Measurements from ENCODE around the gene ENTPD7. TPM values are rescaled to one million over a fixed set of nuclear protein-coding genes. Genes with fewer than 3 reads are reported as not detected.

The ENTPD7 gene, protein sequence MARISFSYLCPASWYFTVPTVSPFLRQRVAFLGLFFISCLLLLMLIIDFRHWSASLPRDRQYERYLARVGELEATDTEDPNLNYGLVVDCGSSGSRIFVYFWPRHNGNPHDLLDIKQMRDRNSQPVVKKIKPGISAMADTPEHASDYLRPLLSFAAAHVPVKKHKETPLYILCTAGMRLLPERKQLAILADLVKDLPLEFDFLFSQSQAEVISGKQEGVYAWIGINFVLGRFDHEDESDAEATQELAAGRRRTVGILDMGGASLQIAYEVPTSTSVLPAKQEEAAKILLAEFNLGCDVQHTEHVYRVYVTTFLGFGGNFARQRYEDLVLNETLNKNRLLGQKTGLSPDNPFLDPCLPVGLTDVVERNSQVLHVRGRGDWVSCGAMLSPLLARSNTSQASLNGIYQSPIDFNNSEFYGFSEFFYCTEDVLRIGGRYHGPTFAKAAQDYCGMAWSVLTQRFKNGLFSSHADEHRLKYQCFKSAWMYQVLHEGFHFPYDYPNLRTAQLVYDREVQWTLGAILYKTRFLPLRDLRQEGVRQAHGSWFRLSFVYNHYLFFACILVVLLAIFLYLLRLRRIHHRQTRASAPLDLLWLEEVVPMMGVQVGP
- polyA plus RNA-seq (4.1 and 4.7 TPM in 2 replicates), polyA minus RNA-seq (15.8 and 16.4 TPM in 2 replicates)

DNA sequence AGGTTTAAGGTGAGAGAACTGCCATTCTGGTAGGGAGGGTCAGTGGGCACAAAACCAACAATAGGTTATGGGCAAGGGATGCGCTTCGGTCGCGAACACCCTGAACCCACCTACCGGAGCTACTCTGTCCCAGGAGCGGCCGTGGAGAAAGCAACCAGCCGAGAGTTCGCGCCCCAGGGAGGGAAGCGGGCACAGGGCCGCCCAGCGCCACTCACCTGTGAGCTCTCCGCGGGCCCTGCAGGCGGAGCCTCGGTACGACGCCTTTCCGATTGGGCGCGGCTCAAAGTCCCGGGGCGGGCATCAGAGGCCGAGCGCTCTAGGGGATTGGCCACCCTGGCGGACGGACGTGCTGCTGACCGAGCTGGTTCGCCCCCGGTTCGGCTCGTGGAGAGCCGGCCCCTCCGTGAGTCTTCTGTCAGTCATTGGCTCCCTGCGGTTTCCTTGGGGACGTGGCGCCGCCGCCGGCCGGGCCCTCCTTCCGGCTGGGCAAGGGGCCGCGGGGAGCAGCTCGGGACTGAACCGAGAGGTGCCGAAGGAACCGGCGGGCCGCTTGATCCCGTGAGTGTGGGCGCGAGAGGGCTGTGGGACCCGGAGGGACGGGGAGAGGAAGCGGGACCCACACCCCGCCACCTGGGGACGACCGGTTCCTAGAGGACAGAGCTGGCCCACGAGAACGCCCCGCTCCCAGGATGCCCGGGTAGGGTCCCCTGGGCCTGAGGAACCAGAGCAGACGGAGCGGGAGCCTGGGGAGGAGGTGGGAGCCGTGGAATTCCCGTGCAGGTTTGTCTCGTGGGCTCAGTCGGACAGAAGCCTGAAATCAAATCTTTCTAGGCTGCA is at the start of gene ENTPD7:
Gene ENTPD7, plus strand, starts transcription at position 479 of the 837 bp plus-strand sequence. CDS start 448 bp downstream, outside the sequence.
- Histone ChIP-seq H3F3A (ENCODE audit: insufficient read depth, low read length, poor library complexity, severe bottlenecking) (no peaks in the 10 kb centered on the region), H3K27ac (ENCODE audit: low read length) (peak within 1 kb of the TSS; percentile 49), H3K27me3 (ENCODE audit: insufficient read depth, low read depth, low read length) (no peaks in the 10 kb centered on the region), H3K79me2 (replicated peaks; ENCODE audit: insufficient read depth, low read length) (no peaks in the 10 kb centered on the region), H3K4me3 (ENCODE audit: low read length) (peak within 1 kb of the TSS; percentile 96), H3K9me3 (ENCODE audit: low read length) (no peaks in the 10 kb centered on the region), H3K4me2 (ENCODE audit: low read length) (peak within 1 kb of the TSS; percentile 92), H3K36me3 (ENCODE audit: insufficient read depth, low read length) (no peaks in the 10 kb centered on the region), H3K9me2 (ENCODE audit: insufficient read depth, low read length) (no peaks in the 10 kb centered on the region), H2AFZ (ENCODE audit: low read depth, low read length) (peak within 1 kb of the TSS; percentile 84), H4K20me1 (ENCODE audit: insufficient read depth) (no peaks in the 10 kb centered on the region), H3K9ac (ENCODE audit: low read length) (peak within 1 kb of the TSS; percentile 74)
- TF ChIP-seq, protein P1, sequence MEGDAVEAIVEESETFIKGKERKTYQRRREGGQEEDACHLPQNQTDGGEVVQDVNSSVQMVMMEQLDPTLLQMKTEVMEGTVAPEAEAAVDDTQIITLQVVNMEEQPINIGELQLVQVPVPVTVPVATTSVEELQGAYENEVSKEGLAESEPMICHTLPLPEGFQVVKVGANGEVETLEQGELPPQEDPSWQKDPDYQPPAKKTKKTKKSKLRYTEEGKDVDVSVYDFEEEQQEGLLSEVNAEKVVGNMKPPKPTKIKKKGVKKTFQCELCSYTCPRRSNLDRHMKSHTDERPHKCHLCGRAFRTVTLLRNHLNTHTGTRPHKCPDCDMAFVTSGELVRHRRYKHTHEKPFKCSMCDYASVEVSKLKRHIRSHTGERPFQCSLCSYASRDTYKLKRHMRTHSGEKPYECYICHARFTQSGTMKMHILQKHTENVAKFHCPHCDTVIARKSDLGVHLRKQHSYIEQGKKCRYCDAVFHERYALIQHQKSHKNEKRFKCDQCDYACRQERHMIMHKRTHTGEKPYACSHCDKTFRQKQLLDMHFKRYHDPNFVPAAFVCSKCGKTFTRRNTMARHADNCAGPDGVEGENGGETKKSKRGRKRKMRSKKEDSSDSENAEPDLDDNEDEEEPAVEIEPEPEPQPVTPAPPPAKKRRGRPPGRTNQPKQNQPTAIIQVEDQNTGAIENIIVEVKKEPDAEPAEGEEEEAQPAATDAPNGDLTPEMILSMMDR (IDR thresholded peaks at IDR 0.05; ENCODE audit: poor library complexity, severe bottlenecking), result peak; percentile 49
- TF ChIP-seq POLR2AphosphoS5 (IDR thresholded peaks at IDR 0.05) (peak; percentile 65), SMC3 (conservative IDR thresholded peaks at IDR 0.05; ENCODE audit: poor library complexity) (no peak), TAF1 (IDR thresholded peaks at IDR 0.05; ENCODE audit: low read depth) (no peak), MXI1 (conservative IDR thresholded peaks at IDR 0.05; ENCODE audit: poor library complexity, severe bottlenecking) (peak; percentile 69), EZH2 (IDR thresholded peaks at IDR 0.05; ENCODE audit: borderline replicate concordance, insufficient read depth, low read length, poor library complexity, severe bottlenecking) (no peak)

DNA sequence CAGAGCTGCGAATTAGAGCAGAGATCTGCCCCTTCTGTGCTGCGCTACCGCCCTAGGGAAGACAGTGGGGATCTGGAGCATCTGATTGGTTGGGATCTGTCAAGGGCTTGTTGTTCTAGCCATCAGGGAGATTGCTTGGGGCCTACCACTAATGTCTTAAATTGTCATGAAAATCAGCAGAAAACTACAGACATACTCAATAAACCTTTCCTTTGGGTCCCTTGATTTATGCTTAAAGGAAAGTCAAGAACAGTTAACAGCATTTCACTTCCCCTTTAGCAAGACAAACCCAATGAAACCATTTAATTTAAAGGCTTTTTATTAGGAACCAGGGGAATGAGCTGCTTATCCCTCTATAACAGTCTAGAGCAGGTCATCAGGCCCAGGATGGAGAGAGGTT is 49.1 kb upstream of the ENTPD7 start:
- Histone ChIP-seq H4K20me1 (ENCODE audit: insufficient read depth) (no peaks in the 10 kb centered on the region), H3K27me3 (ENCODE audit: insufficient read depth, low read depth, low read length) (no peaks in the 10 kb centered on the region), H2AFZ (ENCODE audit: low read depth, low read length) (no peak overlapping the region), H3K4me3 (ENCODE audit: low read length) (no peak overlapping the region), H3K9me3 (ENCODE audit: low read length) (no peaks in the 10 kb centered on the region), H3K9ac (ENCODE audit: low read length) (no peak overlapping the region), H3K27ac (ENCODE audit: low read length) (no peak overlapping the region), H3K9me2 (ENCODE audit: insufficient read depth, low read length) (no peaks in the 10 kb centered on the region), H3K36me3 (ENCODE audit: insufficient read depth, low read length) (no peaks in the 10 kb centered on the region), H3F3A (ENCODE audit: insufficient read depth, low read length, poor library complexity, severe bottlenecking) (no peaks in the 10 kb centered on the region), H3K79me2 (replicated peaks; ENCODE audit: insufficient read depth, low read length) (no peaks in the 10 kb centered on the region), H3K4me2 (ENCODE audit: low read length) (no peak overlapping the region)
- TF ChIP-seq MXI1 (conservative IDR thresholded peaks at IDR 0.05; ENCODE audit: poor library complexity, severe bottlenecking) (no peak), RAD21 (conservative IDR thresholded peaks at IDR 0.05) (no peak), TAF1 (IDR thresholded peaks at IDR 0.05; ENCODE audit: low read depth) (no peak), SMC3 (conservative IDR thresholded peaks at IDR 0.05; ENCODE audit: poor library complexity) (no peak), EZH2 (IDR thresholded peaks at IDR 0.05; ENCODE audit: borderline replicate concordance, insufficient read depth, low read length, poor library complexity, severe bottlenecking) (no peak), EP300 (conservative IDR thresholded peaks at IDR 0.05; ENCODE audit: poor library complexity, severe bottlenecking) (no peak), POLR2AphosphoS5 (IDR thresholded peaks at IDR 0.05) (no peak)
- TF ChIP-seq, protein P1 (IDR thresholded peaks at IDR 0.05; ENCODE audit: poor library complexity, severe bottlenecking), result no peak
- TF ChIP-seq, protein P2, sequence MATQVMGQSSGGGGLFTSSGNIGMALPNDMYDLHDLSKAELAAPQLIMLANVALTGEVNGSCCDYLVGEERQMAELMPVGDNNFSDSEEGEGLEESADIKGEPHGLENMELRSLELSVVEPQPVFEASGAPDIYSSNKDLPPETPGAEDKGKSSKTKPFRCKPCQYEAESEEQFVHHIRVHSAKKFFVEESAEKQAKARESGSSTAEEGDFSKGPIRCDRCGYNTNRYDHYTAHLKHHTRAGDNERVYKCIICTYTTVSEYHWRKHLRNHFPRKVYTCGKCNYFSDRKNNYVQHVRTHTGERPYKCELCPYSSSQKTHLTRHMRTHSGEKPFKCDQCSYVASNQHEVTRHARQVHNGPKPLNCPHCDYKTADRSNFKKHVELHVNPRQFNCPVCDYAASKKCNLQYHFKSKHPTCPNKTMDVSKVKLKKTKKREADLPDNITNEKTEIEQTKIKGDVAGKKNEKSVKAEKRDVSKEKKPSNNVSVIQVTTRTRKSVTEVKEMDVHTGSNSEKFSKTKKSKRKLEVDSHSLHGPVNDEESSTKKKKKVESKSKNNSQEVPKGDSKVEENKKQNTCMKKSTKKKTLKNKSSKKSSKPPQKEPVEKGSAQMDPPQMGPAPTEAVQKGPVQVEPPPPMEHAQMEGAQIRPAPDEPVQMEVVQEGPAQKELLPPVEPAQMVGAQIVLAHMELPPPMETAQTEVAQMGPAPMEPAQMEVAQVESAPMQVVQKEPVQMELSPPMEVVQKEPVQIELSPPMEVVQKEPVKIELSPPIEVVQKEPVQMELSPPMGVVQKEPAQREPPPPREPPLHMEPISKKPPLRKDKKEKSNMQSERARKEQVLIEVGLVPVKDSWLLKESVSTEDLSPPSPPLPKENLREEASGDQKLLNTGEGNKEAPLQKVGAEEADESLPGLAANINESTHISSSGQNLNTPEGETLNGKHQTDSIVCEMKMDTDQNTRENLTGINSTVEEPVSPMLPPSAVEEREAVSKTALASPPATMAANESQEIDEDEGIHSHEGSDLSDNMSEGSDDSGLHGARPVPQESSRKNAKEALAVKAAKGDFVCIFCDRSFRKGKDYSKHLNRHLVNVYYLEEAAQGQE (IDR thresholded peaks at IDR 0.05; ENCODE audit: borderline replicate concordance), result no peak

Data from neural cell (in vitro differentiated cells).